ENCODE data around the gene ALDH1A3. TPM values are rescaled to one million over a fixed set of nuclear protein-coding genes. Genes with fewer than 3 reads are reported as not detected.
"Not testable (repeated sequence)": the region's sequence is repeated elsewhere in the genome, so short reads cannot be mapped to it uniquely, and the experiment has no call there.

ALDH1A3 gene
- total RNA-seq, 1 experiment from 2014 or later, result 983 TPM

DNA sequence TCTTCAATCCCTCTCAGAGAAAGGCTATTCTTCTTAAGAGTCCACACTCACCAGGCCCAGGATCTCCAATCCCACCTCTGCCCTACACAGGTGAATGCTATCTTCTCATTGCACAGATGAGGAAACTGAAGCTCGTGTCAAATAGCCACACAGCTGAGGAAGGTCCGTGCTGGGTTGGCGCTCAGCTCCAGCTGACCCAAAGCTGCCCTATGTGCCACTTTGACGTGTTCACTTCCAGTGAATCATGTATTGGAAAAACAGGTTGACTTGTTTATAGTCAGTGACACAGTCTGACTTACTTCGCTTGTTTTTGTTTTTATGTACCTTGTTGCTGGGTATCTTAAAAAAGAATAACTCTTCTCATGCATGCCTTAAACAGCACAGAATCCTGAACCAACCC lies 32.4 kb upstream of the ALDH1A3 start:
- Mint-ChIP-seq H3K36me3 (ENCODE audit: insufficient read depth, unreplicated experiment) (peaks cover 36% of the 10 kb centered on the region), H3K4me3 (ENCODE audit: low read depth, unreplicated experiment) (no peak overlapping the region), H3K27ac (ENCODE audit: unreplicated experiment) (no peak overlapping the region), H3K4me1 (ENCODE audit: low read depth, unreplicated experiment) (peaks cover 28% of the 10 kb centered on the region), H3K27me3 (ENCODE audit: unreplicated experiment) (no peaks in the 10 kb centered on the region), H3K9me3 (ENCODE audit: low read depth, unreplicated experiment) (no peaks in the 10 kb centered on the region)
- intact Hi-C loops (cut with micrococcal nuclease; ENCODE audit: unreplicated experiment), result no loop called here
- CTCF ChIA-PET, result no interaction called here
- no peak for DNase-seq
- TF ChIP-seq, protein P1, sequence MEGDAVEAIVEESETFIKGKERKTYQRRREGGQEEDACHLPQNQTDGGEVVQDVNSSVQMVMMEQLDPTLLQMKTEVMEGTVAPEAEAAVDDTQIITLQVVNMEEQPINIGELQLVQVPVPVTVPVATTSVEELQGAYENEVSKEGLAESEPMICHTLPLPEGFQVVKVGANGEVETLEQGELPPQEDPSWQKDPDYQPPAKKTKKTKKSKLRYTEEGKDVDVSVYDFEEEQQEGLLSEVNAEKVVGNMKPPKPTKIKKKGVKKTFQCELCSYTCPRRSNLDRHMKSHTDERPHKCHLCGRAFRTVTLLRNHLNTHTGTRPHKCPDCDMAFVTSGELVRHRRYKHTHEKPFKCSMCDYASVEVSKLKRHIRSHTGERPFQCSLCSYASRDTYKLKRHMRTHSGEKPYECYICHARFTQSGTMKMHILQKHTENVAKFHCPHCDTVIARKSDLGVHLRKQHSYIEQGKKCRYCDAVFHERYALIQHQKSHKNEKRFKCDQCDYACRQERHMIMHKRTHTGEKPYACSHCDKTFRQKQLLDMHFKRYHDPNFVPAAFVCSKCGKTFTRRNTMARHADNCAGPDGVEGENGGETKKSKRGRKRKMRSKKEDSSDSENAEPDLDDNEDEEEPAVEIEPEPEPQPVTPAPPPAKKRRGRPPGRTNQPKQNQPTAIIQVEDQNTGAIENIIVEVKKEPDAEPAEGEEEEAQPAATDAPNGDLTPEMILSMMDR (IDR thresholded peaks at IDR 0.05; ENCODE audit: unreplicated experiment), result no peak
- BruUV-seq (replicated peaks), result no TSS peak

DNA sequence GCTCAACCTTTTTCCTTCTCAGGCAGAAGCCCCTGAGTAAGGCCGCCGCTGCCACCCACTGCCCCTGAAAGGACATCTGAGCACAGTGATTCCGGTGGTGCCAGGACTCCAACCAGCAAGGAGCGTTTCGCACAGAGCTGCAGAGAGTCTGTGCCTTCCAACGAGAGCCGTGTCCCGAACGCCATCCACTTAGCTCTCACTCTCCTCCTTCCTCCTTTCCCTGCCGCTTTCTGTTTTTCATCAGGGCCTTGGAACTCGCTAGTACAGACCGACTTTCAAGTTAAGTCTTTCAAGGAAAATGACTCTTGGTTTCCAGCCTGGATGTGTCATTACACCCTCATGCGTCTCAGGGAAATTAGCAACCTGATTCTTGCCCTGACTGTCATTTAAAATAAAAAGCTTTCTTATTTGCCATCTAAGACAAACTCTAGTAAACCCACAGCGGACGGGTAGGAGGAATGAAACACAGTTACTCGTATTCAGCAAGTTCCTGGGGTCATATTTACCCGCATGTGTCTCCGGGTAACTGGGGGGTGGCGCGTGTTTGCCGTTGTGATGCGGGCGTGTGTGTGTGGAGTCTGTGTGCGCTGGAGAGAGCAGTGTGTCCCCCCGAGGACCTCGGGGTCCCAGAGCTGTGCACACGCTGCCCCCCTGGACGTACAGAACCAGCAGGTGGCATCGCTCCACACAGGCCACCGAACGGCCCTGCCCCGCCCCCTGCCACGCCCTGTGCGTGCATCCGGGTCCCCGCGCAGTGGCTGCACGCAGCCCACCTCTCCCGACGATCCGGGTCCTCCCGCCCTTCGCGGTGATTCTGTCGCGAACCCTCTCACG lies 30.4 kb upstream of the ALDH1A3 start:
- intact Hi-C loops (cut with micrococcal nuclease; ENCODE audit: unreplicated experiment), result loop anchor here (1.0 to 2.0 kb wide), 2 partner anchors 126 to 177 kb away; no protein-coding TSS in a partner anchor
- CTCF ChIA-PET, result interaction anchor here (0.6 to 2.7 kb wide), 5 partner anchors 24 to 178 kb away, joined by 3 to 13 read pairs (median 4); no protein-coding TSS in a partner anchor
- peak; percentile 93 for DNase-seq
- Mint-ChIP-seq H3K9me3 (ENCODE audit: low read depth, unreplicated experiment) (no peaks in the 10 kb centered on the region), H3K4me3 (ENCODE audit: low read depth, unreplicated experiment) (peak overlapping the region; percentile 93), H3K4me1 (ENCODE audit: low read depth, unreplicated experiment) (peaks cover 28% of the 10 kb centered on the region), H3K27ac (ENCODE audit: unreplicated experiment) (peak overlapping the region; percentile 90), H3K36me3 (ENCODE audit: insufficient read depth, unreplicated experiment) (peaks cover 40% of the 10 kb centered on the region), H3K27me3 (ENCODE audit: unreplicated experiment) (no peaks in the 10 kb centered on the region)
- BruUV-seq (replicated peaks), result TSS peak; percentile 96
- TF ChIP-seq, protein P1 (IDR thresholded peaks at IDR 0.05; ENCODE audit: unreplicated experiment), result peak; percentile 73

DNA sequence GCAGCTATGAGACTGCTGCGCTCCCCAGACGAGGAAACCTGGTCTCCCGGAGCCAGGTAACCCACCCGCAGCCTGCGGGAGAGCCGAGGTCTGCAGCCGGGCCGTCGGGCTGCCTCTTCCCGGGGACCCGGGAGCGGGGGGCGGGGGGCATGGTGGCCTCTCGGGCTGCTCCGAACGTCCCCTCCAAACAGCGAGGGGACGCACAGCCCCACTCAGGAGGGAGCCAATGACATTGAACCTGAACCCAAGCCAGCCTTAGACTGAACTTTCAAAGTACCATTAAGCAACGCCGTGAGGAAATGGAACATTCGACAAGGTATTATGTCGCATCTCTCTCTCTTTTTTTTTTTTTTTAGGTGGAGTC lies 29.8 kb upstream of the ALDH1A3 start:
- CTCF ChIA-PET, result interaction anchor here (2.7 kb wide), 1 partner anchor 23 kb away, joined by 13 read pairs; no protein-coding TSS in a partner anchor
- no peak for DNase-seq
- no TSS peak for BruUV-seq (replicated peaks)
- Mint-ChIP-seq H3K27me3 (ENCODE audit: unreplicated experiment) (no peaks in the 10 kb centered on the region), H3K4me3 (ENCODE audit: low read depth, unreplicated experiment) (peak overlapping the region; percentile 93), H3K27ac (ENCODE audit: unreplicated experiment) (no peak overlapping the region), H3K4me1 (ENCODE audit: low read depth, unreplicated experiment) (peaks cover 28% of the 10 kb centered on the region), H3K9me3 (ENCODE audit: low read depth, unreplicated experiment) (no peaks in the 10 kb centered on the region), H3K36me3 (ENCODE audit: insufficient read depth, unreplicated experiment) (peaks cover 45% of the 10 kb centered on the region)
- intact Hi-C loops (cut with micrococcal nuclease; ENCODE audit: unreplicated experiment), result loop anchor here (1.0 to 2.0 kb wide), 2 partner anchors 127 to 178 kb away; no protein-coding TSS in a partner anchor
- TF ChIP-seq, protein P1 (IDR thresholded peaks at IDR 0.05; ENCODE audit: unreplicated experiment), result no peak

DNA sequence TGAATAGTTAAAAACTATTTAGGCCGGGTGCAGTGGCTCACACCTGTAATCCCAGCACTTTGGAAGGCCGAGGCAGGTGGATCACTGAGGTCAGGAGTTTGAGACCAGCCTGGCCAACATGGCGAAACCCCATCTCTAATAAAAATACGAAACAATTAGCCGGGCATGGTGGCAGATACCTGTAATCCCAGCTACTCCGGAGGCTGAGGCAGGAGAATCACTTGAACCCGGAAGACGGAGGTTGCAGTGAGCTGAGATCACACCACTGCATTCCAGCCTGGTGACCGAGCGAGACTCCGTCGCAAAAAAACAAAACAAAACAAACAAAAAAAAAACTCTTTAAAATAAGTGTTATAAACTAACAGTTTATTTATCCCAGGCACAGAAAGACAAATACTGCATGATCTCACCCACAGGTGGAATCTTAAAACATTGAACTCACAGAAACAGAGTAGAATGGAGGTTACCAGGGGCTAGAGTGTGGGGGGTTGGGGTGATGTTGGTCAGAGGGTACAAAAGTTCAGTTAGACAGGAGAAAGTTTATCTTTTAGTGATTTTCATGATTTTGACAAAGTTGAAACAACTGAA lies 28.1 kb upstream of the ALDH1A3 start:
- H3K27me3 Mint-ChIP-seq (ENCODE audit: unreplicated experiment); H3K9me3 Mint-ChIP-seq (ENCODE audit: low read depth, unreplicated experiment); DNase-seq; intact Hi-C loops (cut with micrococcal nuclease; ENCODE audit: unreplicated experiment); BruUV-seq (replicated peaks); CTCF ChIA-PET: not testable (repeated sequence)
- H3K36me3 Mint-ChIP-seq (ENCODE audit: insufficient read depth, unreplicated experiment), result peaks cover 58% of the 10 kb centered on the region
- peak overlapping the region; percentile 11 for H3K27ac Mint-ChIP-seq (ENCODE audit: unreplicated experiment)
- H3K4me3 Mint-ChIP-seq (ENCODE audit: low read depth, unreplicated experiment), result peak overlapping the region; percentile 93
- H3K4me1 Mint-ChIP-seq (ENCODE audit: low read depth, unreplicated experiment), result peaks cover 29% of the 10 kb centered on the region
